GM15510 (cell line): ENCODE results near the gene NBPF10.
"Not testable (repeated sequence)": the region's sequence is repeated elsewhere in the genome, so short reads cannot be mapped to it uniquely, and the experiment has no call there.

Experiments
- POLR2A ChIP-seq: IDR thresholded peaks from 3 replicates; pipeline ENCODE4 v1.6.1; 2011; ENCODE audit warnings: borderline replicate concordance; ENCODE audit not compliant: insufficient read length; ENCODE audit errors: extremely low read depth

NBPF10 gene

GRCh38 chr1:146144465-146144864, at the start of gene NBPF10:
Gene NBPF10, minus strand, starts transcription at chr1:146144804. Its CDS starts 35 bp downstream, at chr1:146144769.
- not testable (repeated sequence) for TF ChIP-seq POLR2A
